HG02642 (cell line): ENCODE measurements around the gene IGSF23.

ENCODE experiments used
- ATAC-seq: cut with Tn5 transposase; IDR thresholded peaks from one replicate; pipeline ENCODE4 v1.9.1; 2021; ENCODE audit warnings: mild to moderate bottlenecking; ENCODE audit not compliant: unreplicated experiment, poor library complexity

The IGSF23 gene

GRCh38 chr19:44613295-44614178 lies at the start of gene IGSF23:
IGSF23 (plus strand) TSS chr19:44613563; CDS start chr19:44613646, 83 bp downstream.
- ATAC-seq = no peak

GRCh38 chr19:44566984-44567383 lies 46.4 kb upstream of the IGSF23 start:
- ATAC-seq = no peak

GRCh38 chr19:44567745-44568144 lies 45.6 kb upstream of the IGSF23 start:
- no peak for ATAC-seq

DNA sequence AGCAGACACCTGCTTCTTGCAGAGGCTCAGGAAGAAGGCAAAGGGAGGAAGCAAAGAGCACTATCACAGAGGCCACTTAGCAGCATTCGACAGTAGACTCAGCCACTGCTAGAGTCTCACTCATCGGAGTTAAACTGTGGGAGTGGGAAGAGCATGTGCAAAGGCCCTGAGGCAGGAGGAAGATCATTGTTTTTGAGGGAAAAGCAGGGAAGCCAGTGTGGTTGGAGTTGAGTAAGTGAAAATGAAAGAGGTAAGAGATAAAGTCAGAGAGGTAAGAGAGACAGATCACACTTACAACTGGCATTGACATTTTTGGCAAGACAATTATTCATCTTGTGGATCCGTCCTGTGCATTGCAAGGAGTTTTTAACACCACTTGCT lies 42.8 kb upstream of the IGSF23 start:
- no peak for ATAC-seq

DNA sequence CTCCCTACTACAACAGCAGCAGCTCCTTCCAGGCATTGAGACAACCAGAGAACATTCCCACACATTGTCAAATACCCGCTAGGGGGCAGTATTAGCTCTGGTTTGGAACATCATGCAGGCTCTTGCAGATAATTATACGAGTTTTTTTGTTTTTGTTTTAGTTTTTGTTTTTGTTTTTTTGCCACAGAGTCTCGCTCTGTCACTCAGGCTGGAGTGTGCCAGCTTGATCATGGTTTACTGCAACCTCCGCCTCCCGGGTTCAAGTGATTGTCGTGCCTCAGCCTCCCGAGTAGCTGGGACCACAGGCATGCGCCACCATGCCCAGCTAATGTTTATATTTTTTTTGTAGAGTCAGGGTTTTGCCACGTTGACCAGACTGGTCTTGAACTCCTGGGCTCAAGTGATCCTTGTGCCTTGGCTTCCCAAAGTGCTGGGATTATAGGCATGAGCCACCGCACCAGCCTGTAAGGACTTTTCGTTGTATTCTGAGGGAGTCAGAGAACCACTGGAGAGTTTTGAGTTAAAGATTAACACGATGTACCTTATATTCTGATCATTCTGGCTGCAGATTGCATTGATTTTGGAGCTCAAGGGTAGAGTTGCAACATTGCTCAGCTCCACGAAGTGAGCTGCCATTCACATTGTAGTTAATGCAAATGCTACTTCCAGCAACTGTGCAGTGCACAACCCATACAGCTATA lies 42.2 kb upstream of the IGSF23 start:
- ATAC-seq = no peak

GRCh38 chr19:44571830-44572580 lies 41.4 kb upstream of the IGSF23 start:
- ATAC-seq = no peak

DNA sequence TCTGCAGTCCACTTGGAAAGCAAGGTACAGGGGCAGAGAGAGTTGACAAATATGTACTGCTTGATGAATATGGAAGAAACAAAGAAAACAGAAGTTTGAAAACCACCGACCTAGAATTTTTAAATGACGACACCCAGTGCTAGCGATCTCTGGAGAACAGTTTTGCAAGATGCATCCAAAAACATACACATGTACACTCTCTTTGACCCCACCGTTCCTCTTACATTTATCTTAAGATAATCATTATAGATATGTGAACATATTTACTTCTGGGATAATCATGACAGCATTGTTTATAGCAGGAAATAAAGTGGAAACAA lies 40.8 kb upstream of the IGSF23 start:
- no peak for ATAC-seq

- ATAC-seq = no peak
Observed at GRCh38 chr19:44573183-44573582, 40.2 kb upstream of the IGSF23 start.

DNA sequence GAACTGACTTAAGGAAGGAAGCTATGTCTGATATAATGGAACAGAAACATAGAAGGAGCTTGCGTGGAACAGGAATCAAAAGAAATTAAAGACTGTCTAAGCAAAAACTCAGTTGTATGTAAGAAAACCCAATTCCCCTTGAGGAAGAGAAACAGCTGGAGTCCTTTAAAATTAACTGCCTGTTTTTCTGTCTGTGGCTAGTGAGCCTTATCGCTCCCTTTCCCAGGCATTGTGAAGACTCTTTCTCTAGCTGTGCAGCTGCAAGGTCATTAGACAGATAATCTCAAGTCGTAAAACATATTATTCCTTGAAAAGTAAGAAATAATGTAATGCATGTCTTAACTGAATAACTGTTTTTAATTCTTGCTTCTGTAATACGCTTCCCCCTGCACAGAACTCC lies 39.7 kb upstream of the IGSF23 start:
- no peak for ATAC-seq

DNA sequence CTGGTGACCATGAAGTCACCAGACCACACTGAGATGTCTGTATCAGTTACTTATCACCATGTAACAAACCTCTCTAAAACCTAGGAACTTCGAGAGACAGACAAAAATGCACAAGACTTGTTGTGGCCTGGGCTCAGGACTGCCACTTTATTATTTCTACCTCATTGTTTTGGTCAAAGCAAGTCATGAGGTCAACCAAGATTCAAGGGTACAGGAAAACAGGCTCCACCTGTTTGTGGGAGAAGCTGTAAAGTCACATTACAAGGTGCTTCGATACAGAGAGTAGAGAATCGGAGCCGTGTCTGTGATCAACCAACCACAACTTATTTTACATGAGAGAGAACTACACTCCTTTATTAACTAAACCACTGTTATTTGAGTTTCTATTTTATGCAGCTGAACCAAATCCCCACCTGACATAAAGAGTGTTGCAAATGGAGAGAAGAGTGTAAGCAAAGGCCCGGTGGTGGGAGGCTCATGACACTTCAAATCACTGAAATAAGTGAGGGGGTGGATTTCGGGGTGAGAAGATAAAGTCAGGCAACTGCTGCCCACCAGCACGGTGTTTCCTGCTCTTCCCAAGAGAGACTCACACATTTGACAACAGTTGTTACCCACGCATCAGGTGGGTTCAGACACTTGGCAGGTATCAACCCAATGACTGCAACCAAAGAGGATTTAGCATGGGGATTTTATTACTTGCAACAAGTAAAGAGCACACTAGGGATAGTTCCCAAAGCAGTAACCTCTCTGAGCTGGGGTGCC lies 39.0 kb upstream of the IGSF23 start:
- no peak for ATAC-seq

DNA sequence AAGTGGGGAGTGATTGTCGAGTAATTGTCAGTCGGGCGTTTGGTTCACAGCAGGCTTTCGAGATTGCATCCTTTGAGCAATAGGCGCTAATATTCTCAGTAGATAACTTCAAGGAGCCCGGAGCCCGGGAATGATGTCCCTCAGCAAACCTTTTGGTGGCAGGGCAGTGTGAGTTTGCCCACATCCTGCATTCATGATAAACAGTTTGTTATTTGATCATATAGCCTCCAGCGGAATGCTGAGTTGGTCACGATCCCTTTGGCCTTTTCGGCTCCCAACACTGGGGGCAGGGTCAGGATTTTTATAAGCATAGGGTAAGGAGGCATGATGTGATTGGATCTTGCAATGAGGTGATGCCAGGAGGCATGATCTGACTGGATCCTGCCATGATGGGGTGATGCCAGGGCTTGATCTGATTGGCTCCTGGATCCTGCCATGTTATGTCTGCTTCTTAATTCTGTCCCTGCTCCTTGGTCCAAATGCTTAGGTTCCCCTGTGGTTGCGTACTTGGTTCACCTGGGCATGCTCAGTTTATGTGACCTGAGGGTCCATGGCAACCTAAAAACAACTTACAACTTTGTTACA lies 38.2 kb upstream of the IGSF23 start:
- no peak for ATAC-seq

DNA sequence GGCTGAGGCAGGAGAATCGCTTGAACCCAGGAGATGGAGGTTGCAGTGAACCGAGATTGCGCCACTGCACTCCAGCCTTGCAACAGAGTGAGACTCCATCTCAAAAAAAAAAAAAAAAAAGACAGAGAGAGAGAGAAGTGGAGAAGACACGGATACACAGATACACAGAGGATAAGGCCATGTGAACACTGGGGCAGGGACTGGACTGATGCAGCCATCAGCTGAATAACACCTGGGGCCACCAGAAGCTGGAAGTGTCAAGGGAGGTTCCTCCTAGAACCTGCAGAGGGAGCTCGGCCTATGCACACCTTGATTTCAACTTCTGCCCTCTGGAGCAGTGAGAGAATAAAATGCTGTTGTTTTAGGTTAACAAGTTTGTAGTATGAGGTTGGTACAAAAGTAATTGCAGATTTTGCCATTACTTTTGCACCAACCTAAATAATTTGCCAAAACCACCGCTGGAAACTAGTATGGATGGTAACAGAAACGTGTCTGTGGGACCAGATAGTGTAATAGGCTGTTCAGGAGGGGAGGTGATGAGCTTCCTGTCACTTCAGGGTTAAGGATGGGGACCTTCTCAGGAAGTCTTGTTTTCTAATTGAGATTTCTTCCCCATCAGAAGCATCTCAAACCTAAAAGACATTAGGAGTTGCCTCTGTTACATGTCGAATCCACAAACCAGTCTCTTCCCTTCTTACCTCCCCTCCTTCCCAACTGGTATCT lies 36.4 kb upstream of the IGSF23 start:
- ATAC-seq = no peak

- ATAC-seq = no peak
Observed at GRCh38 chr19:44577566-44577874, 35.8 kb upstream of the IGSF23 start.

DNA sequence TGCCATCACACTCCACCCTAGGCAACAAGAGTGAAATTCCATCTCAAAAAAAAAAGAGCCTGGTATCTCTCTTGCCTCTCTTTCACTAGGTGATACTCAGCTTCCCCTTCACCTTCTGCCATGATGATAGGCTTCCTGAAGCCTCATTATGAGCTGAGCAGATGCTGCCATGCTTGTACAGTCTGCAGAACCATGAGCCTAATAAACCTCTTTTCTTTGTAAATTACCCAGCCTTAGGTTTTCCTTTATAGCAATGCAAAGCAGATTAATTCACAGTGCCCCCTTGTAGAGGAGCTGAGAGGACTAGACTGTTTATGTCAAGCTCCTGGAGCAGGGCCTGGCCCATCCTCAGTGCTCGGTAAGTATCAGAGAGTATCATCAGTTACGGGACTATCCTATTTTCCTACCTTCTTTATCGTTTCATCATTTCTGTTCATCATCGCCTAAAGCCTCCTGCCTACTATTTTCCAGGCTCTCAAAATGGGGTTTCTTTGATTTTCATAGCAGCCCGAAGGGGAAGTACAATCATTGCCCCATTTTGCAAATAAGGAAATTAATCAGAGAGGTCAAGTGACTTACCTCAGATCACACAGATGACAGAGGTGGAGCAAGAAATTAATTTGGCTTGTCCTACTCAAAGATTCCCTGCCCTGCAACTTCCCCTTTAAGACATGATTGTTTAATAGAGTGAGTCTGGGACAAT lies 33.5 kb upstream of the IGSF23 start:
- ATAC-seq = no peak

GRCh38 chr19:44580366-44580895 lies 32.9 kb upstream of the IGSF23 start:
- no peak for ATAC-seq

- no peak for ATAC-seq
Observed at GRCh38 chr19:44581288-44581687, 32.1 kb upstream of the IGSF23 start.

- ATAC-seq = no peak
Observed at GRCh38 chr19:44582581-44583265, 30.6 kb upstream of the IGSF23 start.
